ENCODE measurements around the gene APOA5. TPM values are rescaled to one million over a fixed set of nuclear protein-coding genes. Genes with fewer than 3 reads are reported as not detected.

Gene APOA5
- total RNA-seq, 1 experiment from 2014 or later: not detected

DNA sequence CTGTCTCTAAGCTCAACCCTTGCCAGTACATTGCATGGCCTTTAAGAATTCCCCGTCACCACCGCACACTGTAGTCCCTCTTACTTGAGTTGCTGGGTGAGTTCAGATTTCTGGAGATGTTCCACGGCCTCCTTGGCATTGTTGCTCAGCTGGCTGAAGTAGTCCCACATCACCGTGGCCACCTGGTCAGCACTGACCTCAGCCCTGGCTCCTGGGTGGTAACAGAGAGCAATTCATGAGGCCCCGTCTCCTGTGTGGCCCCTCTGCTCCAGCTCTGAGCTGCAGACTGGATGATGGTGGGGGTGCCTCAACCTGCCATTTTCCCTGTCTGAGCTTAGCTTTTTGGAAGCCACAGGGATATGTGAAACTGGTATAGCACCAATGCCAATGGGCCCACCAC lies 30.9 kb upstream of the APOA5 start:
- Mint-ChIP-seq H3K36me3 (ENCODE audit: insufficient read depth, unreplicated experiment) (no peaks in the 10 kb centered on the region), H3K27ac (ENCODE audit: low read depth, unreplicated experiment) (no peak overlapping the region), H3K4me1 (ENCODE audit: insufficient read depth, unreplicated experiment) (no peaks in the 10 kb centered on the region), H3K4me3 (ENCODE audit: unreplicated experiment) (no peak overlapping the region), H3K27me3 (ENCODE audit: insufficient read depth, unreplicated experiment) (no peaks in the 10 kb centered on the region), H3K9me3 (ENCODE audit: unreplicated experiment) (no peaks in the 10 kb centered on the region)
- intact Hi-C loops (cut with micrococcal nuclease): no loop called here
- ChIA-PET CTCF (interaction anchor here (0.6 to 2.5 kb wide), 3 partner anchors 14 to 272 kb away, joined by 3 to 16 read pairs (median 4); partner anchors contain the start of gene APOA5), POLR2A (no interaction called here)
- TF ChIP-seq, protein P1, sequence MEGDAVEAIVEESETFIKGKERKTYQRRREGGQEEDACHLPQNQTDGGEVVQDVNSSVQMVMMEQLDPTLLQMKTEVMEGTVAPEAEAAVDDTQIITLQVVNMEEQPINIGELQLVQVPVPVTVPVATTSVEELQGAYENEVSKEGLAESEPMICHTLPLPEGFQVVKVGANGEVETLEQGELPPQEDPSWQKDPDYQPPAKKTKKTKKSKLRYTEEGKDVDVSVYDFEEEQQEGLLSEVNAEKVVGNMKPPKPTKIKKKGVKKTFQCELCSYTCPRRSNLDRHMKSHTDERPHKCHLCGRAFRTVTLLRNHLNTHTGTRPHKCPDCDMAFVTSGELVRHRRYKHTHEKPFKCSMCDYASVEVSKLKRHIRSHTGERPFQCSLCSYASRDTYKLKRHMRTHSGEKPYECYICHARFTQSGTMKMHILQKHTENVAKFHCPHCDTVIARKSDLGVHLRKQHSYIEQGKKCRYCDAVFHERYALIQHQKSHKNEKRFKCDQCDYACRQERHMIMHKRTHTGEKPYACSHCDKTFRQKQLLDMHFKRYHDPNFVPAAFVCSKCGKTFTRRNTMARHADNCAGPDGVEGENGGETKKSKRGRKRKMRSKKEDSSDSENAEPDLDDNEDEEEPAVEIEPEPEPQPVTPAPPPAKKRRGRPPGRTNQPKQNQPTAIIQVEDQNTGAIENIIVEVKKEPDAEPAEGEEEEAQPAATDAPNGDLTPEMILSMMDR (IDR thresholded peaks at IDR 0.05; ENCODE audit: unreplicated experiment): no peak
- no peak for DNase-seq (ENCODE audit: unreplicated experiment)
- no TSS peak for BruUV-seq (replicated peaks)

- Mint-ChIP-seq H3K27me3 (ENCODE audit: insufficient read depth, unreplicated experiment) (no peaks in the 10 kb centered on the region), H3K9me3 (ENCODE audit: unreplicated experiment) (no peaks in the 10 kb centered on the region), H3K4me1 (ENCODE audit: insufficient read depth, unreplicated experiment) (no peaks in the 10 kb centered on the region), H3K27ac (ENCODE audit: low read depth, unreplicated experiment) (no peak overlapping the region), H3K36me3 (ENCODE audit: insufficient read depth, unreplicated experiment) (no peaks in the 10 kb centered on the region), H3K4me3 (ENCODE audit: unreplicated experiment) (no peak overlapping the region)
- ChIA-PET CTCF (interaction anchor here (1.2 to 2.5 kb wide), 3 partner anchors 15 to 195 kb away, joined by 3 to 16 read pairs (median 5); partner anchors contain the start of gene APOA1), POLR2A (interaction anchor here (0.9 to 1.3 kb wide), 3 partner anchors 12 to 33 kb away, joined by 3 to 4 read pairs (median 3); partner anchors contain the start of gene ZPR1)
- TF ChIP-seq, protein P1 (IDR thresholded peaks at IDR 0.05; ENCODE audit: unreplicated experiment): no peak
- intact Hi-C loops (cut with micrococcal nuclease): no loop called here
- no peak for DNase-seq (ENCODE audit: unreplicated experiment)
- no TSS peak for BruUV-seq (replicated peaks)
Observed at GRCh38 chr11:116821050-116821918, 29.6 kb upstream of the APOA5 start.

GRCh38 chr11:116819049-116819448 lies 27.4 kb upstream of the APOA5 start:
- CTCF ChIA-PET: interaction anchor here (0.7 kb wide), 1 partner anchor 602 kb away, joined by 3 read pairs; no protein-coding TSS in a partner anchor
- no peaks in the 10 kb centered on the region for H3K36me3 Mint-ChIP-seq (ENCODE audit: insufficient read depth, unreplicated experiment)
- H3K9me3 Mint-ChIP-seq (ENCODE audit: unreplicated experiment): no peaks in the 10 kb centered on the region
- no TSS peak for BruUV-seq (replicated peaks)
- no peak for DNase-seq (ENCODE audit: unreplicated experiment)
- no peaks in the 10 kb centered on the region for H3K4me1 Mint-ChIP-seq (ENCODE audit: insufficient read depth, unreplicated experiment)
- no peak overlapping the region for H3K27ac Mint-ChIP-seq (ENCODE audit: low read depth, unreplicated experiment)
- intact Hi-C loops (cut with micrococcal nuclease): no loop called here
- no peaks in the 10 kb centered on the region for H3K27me3 Mint-ChIP-seq (ENCODE audit: insufficient read depth, unreplicated experiment)
- POLR2A ChIA-PET: no interaction called here
- no peak overlapping the region for H3K4me3 Mint-ChIP-seq (ENCODE audit: unreplicated experiment)
- TF ChIP-seq, protein P1 (IDR thresholded peaks at IDR 0.05; ENCODE audit: unreplicated experiment): no peak

DNA sequence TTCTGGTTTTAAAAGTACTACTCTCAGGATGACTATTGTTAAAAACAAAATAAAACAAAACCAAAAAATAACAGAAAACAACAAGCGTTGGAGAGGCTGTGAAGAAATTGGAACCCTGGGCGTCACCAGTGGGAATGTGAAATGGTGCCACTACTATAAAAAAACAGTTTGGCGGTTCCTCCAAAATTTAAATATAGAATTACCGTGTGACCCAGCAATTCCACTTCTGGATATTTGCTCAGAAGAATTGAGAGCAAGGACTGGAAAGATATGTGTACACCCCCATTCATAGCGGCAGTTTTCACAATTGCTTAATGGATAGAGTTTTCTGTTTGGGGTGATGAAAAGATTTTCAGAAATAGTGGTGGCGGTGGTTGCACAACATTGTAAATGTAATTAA lies 22.8 kb upstream of the APOA5 start:
- peaks cover 7% of the 10 kb centered on the region for H3K36me3 Mint-ChIP-seq (ENCODE audit: insufficient read depth, unreplicated experiment)

More for the DNA sequence above, 22.8 kb upstream of the APOA5 start:
- TF ChIP-seq, protein P1 (IDR thresholded peaks at IDR 0.05; ENCODE audit: unreplicated experiment): no peak
- Mint-ChIP-seq H3K27ac (ENCODE audit: low read depth, unreplicated experiment) (no peak overlapping the region), H3K4me3 (ENCODE audit: unreplicated experiment) (no peak overlapping the region), H3K27me3 (ENCODE audit: insufficient read depth, unreplicated experiment) (no peaks in the 10 kb centered on the region), H3K9me3 (ENCODE audit: unreplicated experiment) (no peaks in the 10 kb centered on the region), H3K4me1 (ENCODE audit: insufficient read depth, unreplicated experiment) (peaks cover 6% of the 10 kb centered on the region)
- CTCF ChIA-PET: no interaction called here
- intact Hi-C loops (cut with micrococcal nuclease): no loop called here
- POLR2A ChIA-PET: no interaction called here
- BruUV-seq (replicated peaks): no TSS peak
- no peak for DNase-seq (ENCODE audit: unreplicated experiment)

Measured in MCF 10A (cell line).